MM.1S (cell line): ENCODE results near the gene LPAR6.
"Not testable (repeated sequence)": the region's sequence is repeated elsewhere in the genome, so short reads cannot be mapped to it uniquely, and the experiment has no call there.

ENCODE experiments used
- CTCF ChIP-seq: fragments of 300-600 bp; sonication (generic); IDR thresholded peaks from 2 replicates; pipeline ENCODE4 v1.5.1; 2016; ENCODE audit warnings: antibody characterized with exemption, low read length, mixed read lengths
- EZH2phosphoT487 ChIP-seq: fragments of 300-600 bp; sonication (generic); IDR thresholded peaks from 2 replicates; pipeline ENCODE4 v1.6.1; 2018; ENCODE audit warnings: antibody characterized with exemption, low read length

- TF ChIP-seq CTCF, EZH2phosphoT487: not testable (repeated sequence)
These were observed 13.9 kb upstream of the LPAR6 start for GRCh38 chr13:48426755-48427298.
